ENCODE data around the gene MGAT3.
"Not testable (repeated sequence)": the region's sequence is repeated elsewhere in the genome, so short reads cannot be mapped to it uniquely, and the experiment has no call there.

The MGAT3 gene

DNA sequence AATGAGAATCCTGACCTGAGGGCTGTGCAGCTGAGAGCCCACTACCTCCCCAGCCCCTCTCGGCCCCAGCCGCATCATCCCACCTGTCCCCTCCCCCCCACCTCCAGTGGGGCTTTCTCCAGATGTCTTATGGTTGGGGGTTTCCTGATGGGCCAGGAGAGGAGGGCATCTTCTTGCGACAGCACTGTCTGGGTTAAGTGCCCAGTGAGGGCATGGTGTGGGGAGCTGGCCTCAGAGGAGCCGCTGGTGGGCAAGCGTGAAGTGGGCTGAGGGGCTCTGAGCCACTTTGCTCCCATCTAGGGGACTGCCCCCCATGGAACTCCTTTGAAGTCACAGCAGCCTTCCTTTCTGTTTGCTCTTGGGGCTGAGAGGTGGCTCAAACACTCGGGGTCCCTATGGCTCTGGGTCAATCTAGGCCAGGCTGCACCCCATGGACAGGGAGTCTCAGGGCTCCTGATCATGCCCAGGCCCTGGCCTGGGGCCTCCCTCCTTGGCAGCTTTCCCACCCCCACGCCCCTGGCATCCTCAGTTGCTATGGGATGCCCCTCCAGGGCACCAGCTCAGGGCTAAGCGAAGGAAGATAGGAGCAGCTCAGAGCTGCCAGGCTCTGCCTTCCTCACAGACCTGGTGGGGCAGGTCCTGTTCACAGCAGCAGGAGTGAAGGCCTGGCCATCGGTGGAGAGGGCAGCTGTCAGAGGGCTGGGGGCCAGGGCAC is 34.3 kb downstream of the MGAT3 start:
- no peak for DNase-seq (ENCODE audit: low spot score)

DNA sequence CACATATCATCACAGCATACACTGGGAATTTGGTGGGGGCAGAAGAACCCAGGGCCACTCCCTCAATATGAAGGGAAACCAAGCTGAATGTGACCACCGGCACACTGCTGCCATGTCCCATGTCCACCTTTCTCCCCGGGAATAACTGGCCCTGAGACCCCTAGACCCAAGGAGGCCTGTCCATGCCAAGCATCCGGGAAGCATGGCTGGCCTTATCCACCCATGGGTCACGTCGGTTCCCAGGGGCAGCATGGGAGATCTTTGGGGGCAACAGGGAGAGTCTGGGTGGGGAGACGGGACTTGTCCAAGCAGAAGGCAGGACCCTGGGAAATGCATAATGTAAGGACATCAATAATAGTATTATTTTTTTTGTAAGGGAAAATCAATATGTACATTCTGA is 34.9 kb downstream of the MGAT3 start:
- no peak for DNase-seq (ENCODE audit: low spot score)

- DNase-seq (ENCODE audit: low spot score): no peak
Observed at GRCh38 chr22:39492186-39492585, 35.4 kb downstream of the MGAT3 start.

DNA sequence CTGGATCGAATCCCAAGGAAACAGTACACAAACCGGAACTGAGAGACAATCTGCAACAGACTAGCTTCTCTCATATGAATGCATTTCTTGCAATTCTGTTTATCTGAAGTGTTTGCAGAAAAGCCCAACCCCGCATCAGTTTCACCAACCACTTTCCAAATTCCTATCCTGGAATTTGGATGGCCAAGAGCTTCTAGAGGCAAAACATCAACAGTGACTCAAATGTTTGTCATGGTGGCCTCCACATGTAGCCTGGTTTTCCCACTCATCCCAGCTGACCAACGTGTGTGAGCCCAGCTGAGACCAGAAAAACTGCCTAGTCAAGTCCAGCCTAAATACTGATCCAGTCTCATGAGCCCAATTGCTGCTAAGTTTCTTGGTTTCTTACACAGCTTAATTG is 36.9 kb downstream of the MGAT3 start:
- no peak for DNase-seq (ENCODE audit: low spot score)

DNA sequence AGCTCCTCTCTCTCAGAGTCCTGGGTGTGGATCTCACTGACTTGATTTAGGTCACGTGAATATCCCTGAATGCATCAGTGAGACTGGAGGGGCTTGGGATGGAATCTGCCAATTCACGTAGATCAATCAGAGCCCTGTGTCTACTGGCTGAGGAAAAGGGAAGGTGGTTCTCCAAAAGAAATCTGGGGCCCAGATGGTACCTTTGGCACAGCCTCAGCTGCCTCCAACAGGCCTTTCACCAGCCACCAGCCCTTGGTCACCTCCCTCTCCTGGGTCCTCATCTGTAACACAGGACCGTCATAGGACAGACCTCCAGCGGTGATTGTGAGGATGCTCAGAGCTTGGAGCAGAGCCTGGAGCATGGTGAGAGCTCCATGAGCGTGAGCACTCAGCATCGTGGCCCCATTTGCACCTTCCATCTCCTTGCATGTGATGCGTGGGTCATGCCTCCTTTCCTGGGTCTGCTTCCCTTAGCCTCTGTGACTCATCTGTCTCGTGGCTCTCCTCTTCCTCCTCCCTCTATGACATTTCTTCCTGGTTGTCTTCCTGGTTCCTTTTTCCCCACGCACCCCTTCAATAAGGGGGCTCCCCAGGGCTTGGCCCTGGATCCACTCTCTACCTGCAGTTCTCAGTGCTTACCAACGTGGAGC is 37.8 kb downstream of the MGAT3 start:
- DNase-seq (ENCODE audit: low spot score): no peak

GRCh38 chr22:39496131-39496838 is 39.5 kb downstream of the MGAT3 start:
- DNase-seq (ENCODE audit: low spot score): peak; percentile 90

DNA sequence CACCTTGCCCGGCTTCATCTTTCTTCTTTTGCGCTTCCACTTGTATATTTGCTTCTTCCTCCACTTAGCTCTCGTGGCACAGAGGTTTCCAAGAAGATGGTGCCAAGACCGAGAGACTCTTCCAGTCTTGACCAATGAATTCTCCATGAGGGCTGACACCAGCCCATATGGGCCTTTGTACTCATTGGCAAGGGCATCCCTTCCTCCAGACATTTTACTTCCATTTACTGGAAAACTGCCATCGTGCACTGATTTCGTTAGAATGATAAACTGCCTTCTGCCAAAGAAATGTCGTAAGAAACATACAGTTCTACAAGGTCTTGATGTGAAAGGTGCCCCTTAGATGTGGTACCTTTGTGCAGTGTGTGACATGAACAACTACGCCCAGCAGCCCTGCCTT is 40.6 kb downstream of the MGAT3 start:
- DNase-seq (ENCODE audit: low spot score): no peak

- DNase-seq (ENCODE audit: low spot score): no peak
Observed at GRCh38 chr22:39498368-39498767, 41.6 kb downstream of the MGAT3 start.

DNA sequence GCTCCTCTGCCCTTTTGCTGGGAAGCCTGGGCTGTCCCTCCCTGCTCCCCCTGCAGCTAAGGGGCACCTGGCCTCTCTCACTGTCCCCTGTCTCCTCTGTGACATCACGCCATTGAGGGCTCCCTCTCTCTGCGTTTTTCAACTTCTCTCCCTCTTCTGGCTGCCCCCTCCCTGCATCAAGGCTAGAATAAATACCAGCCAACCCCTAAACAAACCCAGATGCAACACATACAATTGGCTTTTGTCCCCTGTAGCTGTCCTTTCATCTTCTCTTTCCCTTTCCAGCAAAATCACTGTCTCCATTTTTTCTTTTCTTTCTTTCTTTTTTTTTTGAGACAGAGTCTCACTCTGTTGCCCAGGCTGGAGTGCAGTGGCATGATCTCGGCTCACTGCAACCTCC is 42.0 kb downstream of the MGAT3 start:
- DNase-seq (ENCODE audit: low spot score): peak; percentile 87

GRCh38 chr22:39500101-39500500 is 43.3 kb downstream of the MGAT3 start:
- no peak for DNase-seq (ENCODE audit: low spot score)

DNA sequence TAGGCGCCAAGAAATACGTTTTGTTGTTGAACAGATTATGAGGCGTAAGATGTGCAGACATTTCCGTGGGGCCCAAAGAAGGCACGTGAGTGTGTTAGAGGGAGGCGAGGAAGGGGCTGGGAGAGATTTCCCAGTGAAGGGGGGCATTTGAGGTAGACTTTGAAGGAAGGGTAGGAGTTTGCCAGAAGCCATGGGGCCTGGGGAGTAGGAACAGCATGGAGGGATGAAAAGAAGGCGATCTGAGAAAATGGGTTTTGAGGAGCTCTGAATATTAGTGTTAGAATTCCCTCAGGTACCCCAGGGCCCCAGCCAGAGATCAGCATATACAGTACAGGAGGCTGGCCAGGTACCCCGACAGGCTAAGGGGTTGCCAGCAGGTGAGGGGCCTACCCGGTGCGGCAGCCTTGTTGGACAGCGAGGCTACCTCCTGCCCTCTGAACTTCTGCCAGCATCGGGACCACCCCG is 44.9 kb downstream of the MGAT3 start:
- no peak for DNase-seq (ENCODE audit: low spot score)

- peak; percentile 99 for DNase-seq (ENCODE audit: low spot score)
Observed at GRCh38 chr22:39502109-39502788, 45.4 kb downstream of the MGAT3 start, which contains the start of gene MIEF1. Gene MIEF1 (plus strand): TSS chr22:39502290. CDS start chr22:39511295, 9,005 bp downstream.

- no peak for DNase-seq (ENCODE audit: low spot score)
Observed at GRCh38 chr22:39502789-39503409, 46.1 kb downstream of the MGAT3 start.

DNA sequence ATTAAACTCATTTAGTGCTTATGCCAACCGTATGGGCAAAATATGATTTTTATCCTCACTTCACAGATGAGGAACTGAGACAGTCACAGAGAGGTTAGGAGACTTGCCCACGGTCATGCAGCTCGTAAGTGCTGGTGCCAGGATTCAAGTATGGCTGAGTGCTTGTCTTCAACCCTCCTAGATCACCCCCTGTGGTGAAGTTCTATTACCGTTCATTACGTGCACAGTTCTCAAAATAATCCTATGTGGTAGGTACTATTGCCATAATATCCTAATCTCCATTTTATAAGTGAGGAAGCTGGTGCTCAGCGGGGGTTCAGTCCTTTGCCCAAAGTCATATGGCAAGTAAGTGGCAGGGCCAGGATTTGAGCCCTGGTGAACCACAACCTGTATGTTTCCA is 46.8 kb downstream of the MGAT3 start:
- DNase-seq (ENCODE audit: low spot score): no peak

DNA sequence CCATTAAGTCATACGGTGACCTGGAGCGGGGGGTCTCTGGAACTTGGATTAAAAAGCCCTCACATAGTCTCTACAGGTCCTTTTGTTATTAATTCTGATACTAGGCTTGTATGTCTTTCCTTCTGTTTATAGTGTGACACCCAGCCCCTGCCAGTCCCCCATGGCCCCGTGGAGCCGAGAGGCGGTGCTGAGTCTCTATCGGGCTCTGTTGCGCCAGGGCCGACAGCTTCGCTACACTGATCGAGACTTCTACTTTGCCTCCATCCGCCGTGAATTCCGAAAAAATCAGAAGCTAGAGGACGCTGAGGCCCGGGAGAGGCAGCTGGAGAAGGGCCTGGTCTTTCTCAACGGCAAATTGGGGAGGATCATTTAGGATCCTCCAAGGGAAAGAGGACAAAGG is 47.3 kb downstream of the MGAT3 start:
- no peak for DNase-seq (ENCODE audit: low spot score)

DNA sequence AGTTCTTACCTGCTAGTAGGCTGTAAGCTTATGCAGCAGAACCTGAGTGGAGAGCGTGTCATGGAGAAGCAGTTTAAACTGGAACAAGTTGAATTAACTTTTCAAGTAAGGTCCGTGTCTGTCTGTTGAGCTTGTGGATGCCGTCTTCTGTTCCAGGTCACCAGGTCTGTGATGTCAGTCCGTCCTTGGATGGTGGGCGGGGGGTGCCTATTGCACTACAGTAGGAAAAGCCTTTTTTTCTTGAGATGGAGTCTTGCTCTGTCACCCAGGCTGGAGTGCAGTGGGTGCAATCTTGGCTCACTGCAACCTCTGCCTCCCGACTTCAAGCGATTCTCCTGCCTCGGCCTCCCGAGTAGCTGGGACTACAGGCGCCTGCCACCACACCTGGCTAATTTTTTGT is 50.2 kb downstream of the MGAT3 start:
- DNase-seq (ENCODE audit: low spot score): not testable (repeated sequence)

- no peak for DNase-seq (ENCODE audit: low spot score)
Observed at GRCh38 chr22:39508393-39508792, 51.6 kb downstream of the MGAT3 start.

GRCh38 chr22:39510529-39511149 is 53.8 kb downstream of the MGAT3 start:
- DNase-seq (ENCODE audit: low spot score): no peak

DNA sequence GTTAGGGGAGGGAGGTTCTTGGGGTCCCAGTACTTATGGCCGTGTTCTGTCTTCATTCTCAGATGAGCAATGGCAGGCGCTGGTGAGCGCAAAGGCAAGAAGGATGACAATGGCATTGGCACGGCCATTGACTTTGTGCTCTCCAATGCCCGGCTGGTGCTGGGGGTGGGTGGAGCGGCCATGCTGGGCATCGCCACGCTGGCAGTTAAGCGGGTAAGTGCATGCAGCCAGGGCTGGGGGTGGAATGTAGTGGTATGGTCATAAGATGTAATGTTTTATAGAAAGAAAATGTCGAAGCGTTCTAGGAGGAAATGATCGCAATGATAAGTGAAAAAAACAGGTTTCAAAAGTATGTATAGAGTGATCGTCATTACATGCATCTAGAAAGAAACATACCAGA is 54.4 kb downstream of the MGAT3 start:
- no peak for DNase-seq (ENCODE audit: low spot score)

GRCh38 chr22:39512026-39512425 is 55.2 kb downstream of the MGAT3 start:
- DNase-seq (ENCODE audit: low spot score): no peak

- DNase-seq (ENCODE audit: low spot score): no peak
Observed at GRCh38 chr22:39513791-39514190, 57.0 kb downstream of the MGAT3 start.
